ENCODE results near the gene NTN1.

NTN1 gene

DNA sequence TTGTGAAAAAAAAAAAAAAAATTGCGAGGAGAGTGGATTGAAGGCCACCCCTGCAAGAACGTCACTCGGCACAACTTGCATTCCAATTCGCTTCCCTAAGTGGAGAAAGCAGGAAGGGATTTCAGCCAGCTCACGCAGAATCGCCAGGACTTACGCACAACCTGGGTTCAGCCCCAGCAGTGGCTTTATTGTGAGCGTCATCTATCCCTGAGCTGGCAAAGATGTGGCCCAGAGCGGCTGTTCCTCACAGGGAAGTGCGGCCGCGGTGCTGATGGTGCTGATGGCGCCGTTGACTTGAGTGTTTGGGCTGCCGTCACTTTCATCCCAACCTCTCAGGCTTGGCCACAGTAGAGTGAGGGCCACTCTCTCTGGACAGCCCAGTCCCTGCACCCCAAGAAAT, 197.6 kb downstream of the NTN1 start:
- ChIA-PET POLR2A (interaction anchor here (2.3 kb wide), 1 partner anchor 22 kb away, joined by 6 read pairs; no protein-coding TSS in a partner anchor), CTCF (interaction anchor here (0.6 to 1.6 kb wide), 2 partner anchors 13 to 221 kb away, joined by 4 to 5 read pairs; no protein-coding TSS in a partner anchor)
- Histone ChIP-seq H3K36me3 (ENCODE audit: control insufficient read depth in 2 of 2, insufficient read depth in 1 of 2, low read length in 2 of 2) (peaks cover 4 to 26% of the 10 kb centered on the region in 2 experiments; a peak in 2 of 3 replicates), H3K9me3 (ENCODE audit: control insufficient read depth, insufficient read depth, low read depth, low read length) (no peaks in the 10 kb centered on the region; the same call in 1 of the 2 replicates), H3K4me3 (ENCODE audit: low read depth, low read length) (no peak overlapping the region), H3K4me1 (ENCODE audit: control insufficient read depth, insufficient read depth, low read length) (no peaks in the 10 kb centered on the region), H3K27ac (ENCODE audit: extremely low read depth, low read depth, low read length) (no peak overlapping the region)
- TF ChIP-seq GFI1B (tag by site-specific recombination; IDR thresholded peaks at IDR 0.05) = no peak
- no peak for TF ChIP-seq TRIM28 (IDR thresholded peaks at IDR 0.05; ENCODE audit: borderline replicate concordance, low read length)
- 0 out of 2 replicates have a peak, but pooled peaks have one; percentile 14 for TF ChIP-seq PRDM1 (tag by site-specific recombination; IDR thresholded peaks at IDR 0.05)

DNA sequence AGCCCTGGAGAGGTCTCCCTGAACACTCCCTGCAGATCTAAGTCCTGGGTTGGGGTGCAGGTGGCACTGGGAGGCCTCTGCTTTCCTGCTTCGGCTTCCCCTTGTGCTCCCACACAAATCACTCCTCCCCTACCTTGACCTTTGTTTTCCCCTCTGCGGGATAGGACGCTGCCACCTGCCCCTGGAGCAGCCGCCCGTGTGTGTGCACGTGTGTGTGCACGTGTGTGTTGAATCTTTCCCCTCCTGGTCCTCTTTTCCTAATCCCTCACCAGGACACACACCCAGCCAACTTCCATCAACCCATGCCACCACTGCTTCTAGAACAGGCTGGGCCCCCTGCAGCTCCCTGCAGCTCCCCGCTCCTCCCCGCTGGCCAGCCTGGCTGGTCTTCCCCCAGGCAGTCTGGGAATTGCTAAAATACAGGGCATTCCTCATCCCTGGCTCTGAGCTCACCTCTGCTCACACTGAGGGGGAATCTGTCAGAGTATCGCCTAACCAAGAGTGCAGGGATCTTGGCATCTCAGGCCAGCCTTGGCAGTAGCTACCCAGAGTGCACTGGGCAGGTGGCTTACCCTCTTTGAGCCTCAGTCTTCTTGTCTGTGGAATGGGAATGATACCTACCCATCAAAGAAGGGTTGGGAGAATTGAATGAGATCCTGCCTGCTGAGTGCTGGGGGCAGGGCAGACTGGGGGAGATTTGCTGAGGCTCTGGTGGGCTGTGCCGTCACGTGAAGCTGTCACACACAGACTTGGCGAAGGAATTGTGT, 198.5 kb downstream of the NTN1 start:
- Histone ChIP-seq H3K27ac (ENCODE audit: extremely low read depth, low read depth, low read length) (no peak overlapping the region), H3K4me3 (ENCODE audit: low read depth, low read length) (no peak overlapping the region), H3K4me1 (ENCODE audit: control insufficient read depth, insufficient read depth, low read length) (no peaks in the 10 kb centered on the region), H3K9me3 (ENCODE audit: control insufficient read depth, insufficient read depth, low read depth, low read length) (no peaks in the 10 kb centered on the region; the same call in 1 of the 2 replicates), H3K36me3 (ENCODE audit: control insufficient read depth in 2 of 2, insufficient read depth in 1 of 2, low read length in 2 of 2) (peaks cover 4 to 26% of the 10 kb centered on the region in 2 experiments; a peak in 1 of 3 replicates)
- TF ChIP-seq ZIC2 (tag by site-specific recombination; IDR thresholded peaks at IDR 0.05) (peak; percentile 86), ZNF341 (tag by site-specific recombination; IDR thresholded peaks at IDR 0.05; ENCODE audit: low read depth) (no peak)
- ChIA-PET CTCF (no interaction called here), POLR2A (no interaction called here)

DNA sequence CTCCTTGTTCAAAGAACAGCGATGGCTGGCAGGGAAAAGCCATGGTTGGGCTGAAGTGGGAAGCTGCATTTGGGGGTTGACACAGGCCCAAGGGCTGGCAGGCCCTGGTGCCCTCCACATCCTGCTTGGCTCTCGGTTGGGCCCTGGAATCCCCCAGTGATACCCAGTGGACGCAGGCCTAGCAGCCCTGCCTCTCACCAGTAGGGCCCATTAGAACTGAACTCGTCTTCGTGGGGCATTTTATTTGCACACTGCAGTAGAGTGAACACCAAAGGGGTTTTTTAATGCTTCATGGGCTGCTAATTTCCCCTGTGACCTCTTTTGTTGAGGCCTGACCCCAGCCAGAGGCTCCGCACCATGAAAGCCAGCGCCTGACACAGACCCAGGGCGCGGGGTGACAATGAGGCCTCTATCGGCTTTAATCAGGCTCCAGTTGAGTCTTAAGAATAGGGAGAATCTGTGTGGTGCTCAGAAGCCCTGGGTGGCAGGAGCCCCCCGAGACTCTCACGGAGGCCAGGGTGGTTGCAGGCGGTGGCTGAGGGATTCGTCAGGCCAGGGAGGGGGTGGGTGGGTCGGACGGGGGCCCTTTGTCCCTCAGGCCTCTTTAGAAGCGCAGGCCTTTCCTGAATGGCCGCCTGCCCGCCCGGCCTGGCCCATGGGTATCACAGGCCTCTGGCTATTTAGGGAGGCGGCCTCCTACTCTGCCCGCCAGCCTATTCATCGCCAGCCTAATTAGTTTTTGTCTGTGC, 199.3 kb downstream of the NTN1 start:
- CTCF ChIA-PET = no interaction called here
- H3K27ac ChIP-seq (ENCODE audit: extremely low read depth, low read depth, low read length) = no peak overlapping the region
- H3K9me3 ChIP-seq (ENCODE audit: control insufficient read depth, insufficient read depth, low read depth, low read length) = no peaks in the 10 kb centered on the region; the same call in 1 of the 2 replicates
- POLR2A ChIA-PET = no interaction called here
- TF ChIP-seq ZNF777 (tag by site-specific recombination; IDR thresholded peaks at IDR 0.05; ENCODE audit: borderline replicate concordance) (no peak), ZBTB1 (tag by site-specific recombination; IDR thresholded peaks at IDR 0.05) (no peak), SP3 (tag by site-specific recombination; IDR thresholded peaks at IDR 0.05) (no peak), ZNF16 (tag by site-specific recombination; IDR thresholded peaks at IDR 0.05; ENCODE audit: low read depth) (no peak), ZNF629 (tag by site-specific recombination; IDR thresholded peaks at IDR 0.05) (no peak), KLF16 (tag by site-specific recombination; IDR thresholded peaks at IDR 0.05) (no peak), ZNF658 (tag by site-specific recombination; IDR thresholded peaks at IDR 0.05) (no peak), RBAK (tag by site-specific recombination; IDR thresholded peaks at IDR 0.05) (no peak), YY2 (tag by site-specific recombination; IDR thresholded peaks at IDR 0.05) (no peak), ZFP41 (tag by site-specific recombination; IDR thresholded peaks at IDR 0.05; ENCODE audit: borderline replicate concordance) (no peak)
- TF ChIP-seq, protein P1, sequence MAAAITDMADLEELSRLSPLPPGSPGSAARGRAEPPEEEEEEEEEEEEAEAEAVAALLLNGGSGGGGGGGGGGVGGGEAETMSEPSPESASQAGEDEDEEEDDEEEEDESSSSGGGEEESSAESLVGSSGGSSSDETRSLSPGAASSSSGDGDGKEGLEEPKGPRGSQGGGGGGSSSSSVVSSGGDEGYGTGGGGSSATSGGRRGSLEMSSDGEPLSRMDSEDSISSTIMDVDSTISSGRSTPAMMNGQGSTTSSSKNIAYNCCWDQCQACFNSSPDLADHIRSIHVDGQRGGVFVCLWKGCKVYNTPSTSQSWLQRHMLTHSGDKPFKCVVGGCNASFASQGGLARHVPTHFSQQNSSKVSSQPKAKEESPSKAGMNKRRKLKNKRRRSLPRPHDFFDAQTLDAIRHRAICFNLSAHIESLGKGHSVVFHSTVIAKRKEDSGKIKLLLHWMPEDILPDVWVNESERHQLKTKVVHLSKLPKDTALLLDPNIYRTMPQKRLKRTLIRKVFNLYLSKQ (tag by site-specific recombination; IDR thresholded peaks at IDR 0.05; ENCODE audit: borderline replicate concordance) = no peak
- H3K36me3 ChIP-seq (ENCODE audit: control insufficient read depth in 2 of 2, insufficient read depth in 1 of 2, low read length in 2 of 2) = peaks cover 4 to 23% of the 10 kb centered on the region in 2 experiments; a peak in 1 of 3 replicates
- no peak overlapping the region for H3K4me3 ChIP-seq (ENCODE audit: low read depth, low read length)
- no peaks in the 10 kb centered on the region for H3K4me1 ChIP-seq (ENCODE audit: control insufficient read depth, insufficient read depth, low read length)

Measured in HEK293 (cell line).